NT2/D1 (cell line): Measurements from ENCODE around the gene PPP1CC.

Experiments used
- SUZ12 ChIP-seq: IDR thresholded peaks from 2 replicates; pipeline ENCODE4 v1.6.1; 2011; ENCODE audit not compliant: insufficient read length, insufficient read depth; ENCODE audit errors: extremely low read depth
- YY1 ChIP-seq: IDR thresholded peaks from 2 replicates; pipeline ENCODE4 v1.6.1; 2011; ENCODE audit not compliant: insufficient read length, insufficient read depth
- ZNF274 ChIP-seq: IDR thresholded peaks from 2 replicates; pipeline ENCODE4 v1.6.1; 2011; ENCODE audit warnings: mild to moderate bottlenecking, low read depth, low read length

GRCh38 chr12:110778833-110779577, 36.3 kb upstream of the PPP1CC start:
- no peak for TF ChIP-seq YY1
- TF ChIP-seq ZNF274 = no peak
- TF ChIP-seq SUZ12 = no peak
